IMR-90 (cell line): ENCODE measurements around the gene DPPA5.

Source experiments
- CEBPB ChIP-seq: IDR thresholded peaks from 2 replicates; pipeline ENCODE4 v1.6.1; 2012; ENCODE audit warnings: low read depth, low read length, improper control_type of control experiment
- TF ChIP-seq, protein P1 (sequence below): conservative IDR thresholded peaks from 2 replicates; pipeline ENCODE4 v1.5.1; 2012; ENCODE audit warnings: mild to moderate bottlenecking, low read depth, low read length, improper control_type of control experiment

DNA sequence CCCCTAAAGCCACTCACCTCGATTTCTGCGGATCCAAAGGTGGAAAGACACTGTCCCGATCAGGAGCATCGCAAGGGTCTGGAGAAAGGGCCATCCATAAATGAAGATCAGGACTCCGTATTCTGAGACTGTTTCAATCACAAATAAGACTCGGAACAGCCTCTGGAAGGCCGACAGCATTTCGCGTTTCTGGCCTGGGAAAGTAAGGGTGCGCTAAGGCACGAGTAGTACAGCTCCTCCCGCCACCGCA is 44.6 kb downstream of the DPPA5 start:
- TF ChIP-seq, protein P1, sequence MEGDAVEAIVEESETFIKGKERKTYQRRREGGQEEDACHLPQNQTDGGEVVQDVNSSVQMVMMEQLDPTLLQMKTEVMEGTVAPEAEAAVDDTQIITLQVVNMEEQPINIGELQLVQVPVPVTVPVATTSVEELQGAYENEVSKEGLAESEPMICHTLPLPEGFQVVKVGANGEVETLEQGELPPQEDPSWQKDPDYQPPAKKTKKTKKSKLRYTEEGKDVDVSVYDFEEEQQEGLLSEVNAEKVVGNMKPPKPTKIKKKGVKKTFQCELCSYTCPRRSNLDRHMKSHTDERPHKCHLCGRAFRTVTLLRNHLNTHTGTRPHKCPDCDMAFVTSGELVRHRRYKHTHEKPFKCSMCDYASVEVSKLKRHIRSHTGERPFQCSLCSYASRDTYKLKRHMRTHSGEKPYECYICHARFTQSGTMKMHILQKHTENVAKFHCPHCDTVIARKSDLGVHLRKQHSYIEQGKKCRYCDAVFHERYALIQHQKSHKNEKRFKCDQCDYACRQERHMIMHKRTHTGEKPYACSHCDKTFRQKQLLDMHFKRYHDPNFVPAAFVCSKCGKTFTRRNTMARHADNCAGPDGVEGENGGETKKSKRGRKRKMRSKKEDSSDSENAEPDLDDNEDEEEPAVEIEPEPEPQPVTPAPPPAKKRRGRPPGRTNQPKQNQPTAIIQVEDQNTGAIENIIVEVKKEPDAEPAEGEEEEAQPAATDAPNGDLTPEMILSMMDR, result no peak
- no peak for TF ChIP-seq CEBPB
